SH-SY5Y (cell line): ENCODE data around the gene RHOV.

ENCODE experiments used
- GATA2 ChIP-seq: IDR thresholded peaks from 2 replicates; pipeline ENCODE4 v1.6.1; 2011; ENCODE audit warnings: mild to moderate bottlenecking, low read depth, low read length
- GATA3 ChIP-seq: IDR thresholded peaks from 2 replicates; pipeline ENCODE4 v1.6.1; 2011; ENCODE audit warnings: low read depth, mild to moderate bottlenecking, low read length, moderate library complexity

GRCh38 chr15:40826423-40827075 lies 47.5 kb downstream of the RHOV start:
- TF ChIP-seq GATA3 (no peak), GATA2 (no peak)
